Stimulated activated CD8-positive, alpha-beta memory T cell treated with anti-CD3 and anti-CD28 coated beads, Interleukin-12 subunit alpha, Interleukin-12 subunit beta, amount 100 ng/mL, for 24 hours (primary cell): Measurements from ENCODE around the gene TRAF5.

ENCODE experiments used
- DNase-seq: peaks from one replicate; pipeline ENCODE4 v3.0.0-alpha.2; 2020; ENCODE audit errors: extremely low read depth

Gene TRAF5

GRCh38 chr1:211328084-211328694 lies 1.6 kb downstream of the TRAF5 start:
- DNase-seq = no peak

- DNase-seq = no peak
Measured at GRCh38 chr1:211328866-211329475, 2.3 kb downstream of the TRAF5 start.

- no peak for DNase-seq
Measured at GRCh38 chr1:211329764-211330201, 3.1 kb downstream of the TRAF5 start.

- no peak for DNase-seq
Measured at GRCh38 chr1:211330282-211330936, 3.8 kb downstream of the TRAF5 start.

- no peak for DNase-seq
Measured at GRCh38 chr1:211331011-211331709, 4.5 kb downstream of the TRAF5 start.

GRCh38 chr1:211332036-211332616 lies 5.5 kb downstream of the TRAF5 start:
- no peak for DNase-seq

GRCh38 chr1:211332830-211333229 lies 6.2 kb downstream of the TRAF5 start:
- DNase-seq = no peak

GRCh38 chr1:211333906-211334305 lies 7.3 kb downstream of the TRAF5 start:
- DNase-seq = no peak

- no peak for DNase-seq
Measured at GRCh38 chr1:211334986-211335385, 8.4 kb downstream of the TRAF5 start.

- DNase-seq = no peak
Measured at GRCh38 chr1:211335522-211336157, 9.0 kb downstream of the TRAF5 start.

GRCh38 chr1:211336161-211336560 lies 9.5 kb downstream of the TRAF5 start:
- no peak for DNase-seq

GRCh38 chr1:211336775-211337174 lies 10.1 kb downstream of the TRAF5 start:
- no peak for DNase-seq

- no peak for DNase-seq
Measured at GRCh38 chr1:211337430-211338223, 11.0 kb downstream of the TRAF5 start.

GRCh38 chr1:211338224-211338620 lies 11.6 kb downstream of the TRAF5 start:
- no peak for DNase-seq

- no peak for DNase-seq
Measured at GRCh38 chr1:211339631-211340041, 13.0 kb downstream of the TRAF5 start.

- DNase-seq = no peak
Measured at GRCh38 chr1:211340622-211341507, 14.2 kb downstream of the TRAF5 start.

GRCh38 chr1:211341999-211342398 lies 15.4 kb downstream of the TRAF5 start:
- no peak for DNase-seq

- DNase-seq = no peak
Measured at GRCh38 chr1:211343607-211344006, 17.0 kb downstream of the TRAF5 start.

GRCh38 chr1:211344152-211344618 lies 17.6 kb downstream of the TRAF5 start:
- DNase-seq = no peak

GRCh38 chr1:211345719-211346118 lies 19.1 kb downstream of the TRAF5 start:
- DNase-seq = no peak
